ENCODE measurements around the gene MFN1.
"Not testable (repeated sequence)": the region's sequence is repeated elsewhere in the genome, so short reads cannot be mapped to it uniquely, and the experiment has no call there.

GRCh38 chr3:179307362-179307761 is 40.1 kb upstream of the MFN1 start:
- not testable (repeated sequence) for TF ChIP-seq EZH2 (IDR thresholded peaks at IDR 0.05; ENCODE audit: insufficient read depth, poor library complexity, severe bottlenecking); EZH2phosphoT487 (IDR thresholded peaks at IDR 0.05; ENCODE audit: insufficient read depth, low read depth)
